Right lobe of liver (tissue), 4 donors: ENCODE results near the gene LCP2.

Experiments
- CTCF ChIP-seq, 4 donors: fragments of 200-600 bp in 3 of 4; fragments of 450-650 bp in 1 of 4; IDR thresholded peaks; one replicate each; pipeline versions ENCODE4 v1.5.1 to v1.8.0; 2016 to 2022; ENCODE audit warnings: antibody characterized with exemption in 4 of 4, mild to moderate bottlenecking in 2 of 4
- POLR2A ChIP-seq: fragments of 450-650 bp; IDR thresholded peaks from one replicate; pipeline ENCODE4 v1.6.1; 2017; ENCODE audit warnings: antibody characterized with exemption, mild to moderate bottlenecking
- donor health status: DM: no; HTN: no; CAD: no.
- donor health status: DM: no; HTN: no; CAD: no.
- donor health status: DM: no; HTN: yes; CAD: no.

DNA sequence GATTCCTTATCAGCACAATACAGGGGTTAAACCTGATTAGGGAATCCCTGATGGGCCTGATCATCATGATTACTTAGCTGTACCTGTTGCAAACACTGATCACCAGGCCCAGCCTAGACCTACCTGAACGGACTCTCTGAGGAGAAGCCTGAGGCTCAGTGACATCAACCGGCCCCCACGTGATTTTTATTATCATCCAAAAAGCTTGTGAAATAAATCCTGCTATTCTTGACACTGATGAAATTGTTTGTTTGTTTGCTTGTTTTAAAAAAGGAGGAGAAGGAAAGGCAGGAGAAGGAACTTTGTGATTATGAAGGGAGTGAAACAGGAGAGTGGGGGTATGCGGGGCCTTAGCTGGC, 18.1 kb downstream of the LCP2 start:
- TF ChIP-seq CTCF (IDR thresholded peaks at IDR 0.05) (no peak), POLR2A (no peak)
